NOMO-1 treated with DMSO at 0.1 percent for 48 hours (cell line): ENCODE measurements around the gene ITK.

Experiments
- DNase-seq: peaks from one replicate; lab custom pipeline; 2025; ENCODE audit not compliant: unreplicated experiment; lab: John Stamatoyannopoulos, UW

Gene ITK

GRCh38 chr5:157245886-157246285 is 65.2 kb downstream of the ITK start:
- DNase-seq: no peak

GRCh38 chr5:157247267-157247666 is 66.6 kb downstream of the ITK start:
- no peak for DNase-seq

- peak; percentile 79 for DNase-seq
These were observed 68.3 kb downstream of the ITK start for GRCh38 chr5:157248821-157249470.

GRCh38 chr5:157252711-157253465 is 72.2 kb downstream of the ITK start:
- DNase-seq: no peak

- DNase-seq: peak; percentile 50
These were observed 72.9 kb downstream of the ITK start for GRCh38 chr5:157253547-157253946.

- DNase-seq: no peak
These were observed 77.8 kb downstream of the ITK start for GRCh38 chr5:157258450-157258849.

GRCh38 chr5:157259699-157260098 is 79.1 kb downstream of the ITK start:
- DNase-seq: no peak

GRCh38 chr5:157263496-157264090 is 83.0 kb downstream of the ITK start:
- peak; percentile 13 for DNase-seq

GRCh38 chr5:157265714-157266285 is 85.2 kb downstream of the ITK start, which contains the start of gene CYFIP2:
Gene CYFIP2, plus strand, starts transcription at chr5:157266123. Its CDS starts 19,239 bp downstream, at chr5:157285362.
- DNase-seq: peak; percentile 46

GRCh38 chr5:157266286-157267007 is 85.8 kb downstream of the ITK start:
- no peak for DNase-seq

GRCh38 chr5:157267025-157267424 is 86.4 kb downstream of the ITK start:
- no peak for DNase-seq

GRCh38 chr5:157267761-157268480 is 87.3 kb downstream of the ITK start:
- DNase-seq: no peak

- peak; percentile 43 for DNase-seq
These were observed 88.6 kb downstream of the ITK start for GRCh38 chr5:157269165-157269671.

GRCh38 chr5:157269761-157270272 is 89.2 kb downstream of the ITK start:
- DNase-seq: peak; percentile 30

- no peak for DNase-seq
These were observed 90.1 kb downstream of the ITK start for GRCh38 chr5:157270771-157271170.

GRCh38 chr5:157271740-157272271 is 91.2 kb downstream of the ITK start:
- DNase-seq: peak; percentile 71

- DNase-seq: peak; percentile 63
These were observed 92.5 kb downstream of the ITK start for GRCh38 chr5:157273131-157273556.

- DNase-seq: no peak
These were observed 94.8 kb downstream of the ITK start for GRCh38 chr5:157275403-157275802.

- no peak for DNase-seq
These were observed 97.8 kb downstream of the ITK start for GRCh38 chr5:157278319-157279037.
